Neural crest cell (in vitro differentiated cells): Measurements from ENCODE around the gene WDR48. TPM values are rescaled to one million over a fixed set of nuclear protein-coding genes. Genes with fewer than 3 reads are reported as not detected.

Source experiments
- DNase-seq: peaks from one replicate; pipeline ENCODE4 v3.0.0; 2021; ENCODE audit warnings: low read depth, mixed read lengths, low spot score
- H3K27ac Mint-ChIP-seq: one replicate; pipeline ENCODE4 v1.8.0; 2021; ENCODE audit warnings: mild to moderate bottlenecking, mixed read lengths; ENCODE audit not compliant: unreplicated experiment
- H3K27me3 Mint-ChIP-seq: 2 replicates; pipeline ENCODE4 v1.8.0; 2021; ENCODE audit warnings: low read depth, mild to moderate bottlenecking, mixed read lengths
- H3K36me3 Mint-ChIP-seq: 2 replicates; pipeline ENCODE4 v1.8.0; 2021; ENCODE audit warnings: low read depth, mild to moderate bottlenecking, mixed read lengths
- H3K4me1 Mint-ChIP-seq: 2 replicates; pipeline ENCODE4 v1.8.0; 2021; ENCODE audit warnings: mixed read lengths
- H3K4me3 Mint-ChIP-seq: one replicate; pipeline ENCODE4 v1.8.0; 2021; ENCODE audit warnings: mild to moderate bottlenecking, mixed read lengths
- H3K9me3 Mint-ChIP-seq: 2 replicates; pipeline ENCODE4 v1.8.0; 2021; ENCODE audit warnings: mixed read lengths
- total RNA-seq: library from RNA; stranded (reverse); gene quantifications from 2 replicates; pipeline ENCODE4 v1.2.1, GENCODE V29; 2021
- TF ChIP-seq, protein P1 (sequence below): fragments of 200-600 bp; sonication (generic); conservative IDR thresholded peaks from 2 replicates; pipeline ENCODE4 v1.5.0; 2021; ENCODE audit warnings: antibody characterized with exemption, mild to moderate bottlenecking

WDR48 gene
- total RNA-seq, 1 donor from 2014 or later = 44.7 TPM

DNA sequence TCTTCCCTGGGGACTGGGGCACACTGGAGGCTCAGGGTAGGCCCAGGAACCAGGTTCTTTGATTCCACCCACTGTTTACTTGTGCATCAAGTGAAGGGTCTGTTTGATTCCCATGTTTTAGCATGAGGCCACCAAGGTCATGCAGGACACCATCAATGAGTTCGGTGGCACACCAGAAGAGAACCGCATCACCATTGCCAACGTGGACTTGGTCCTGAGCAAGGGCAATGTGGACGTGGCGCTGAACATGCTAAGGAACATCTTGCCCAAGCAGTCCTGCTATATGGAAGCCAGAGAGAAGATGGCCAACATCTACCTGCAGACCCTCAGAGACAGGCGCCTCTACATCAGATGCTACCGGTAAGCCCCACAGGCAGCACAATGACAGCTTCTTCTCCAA is 77.1 kb downstream of the WDR48 start:
- Mint-ChIP-seq H3K9me3 (no peaks in the 10 kb centered on the region), H3K36me3 (no peaks in the 10 kb centered on the region), H3K27ac (no peak overlapping the region), H3K4me3 (no peak overlapping the region), H3K27me3 (no peaks in the 10 kb centered on the region), H3K4me1 (peaks cover 8% of the 10 kb centered on the region)
- TF ChIP-seq, protein P1, sequence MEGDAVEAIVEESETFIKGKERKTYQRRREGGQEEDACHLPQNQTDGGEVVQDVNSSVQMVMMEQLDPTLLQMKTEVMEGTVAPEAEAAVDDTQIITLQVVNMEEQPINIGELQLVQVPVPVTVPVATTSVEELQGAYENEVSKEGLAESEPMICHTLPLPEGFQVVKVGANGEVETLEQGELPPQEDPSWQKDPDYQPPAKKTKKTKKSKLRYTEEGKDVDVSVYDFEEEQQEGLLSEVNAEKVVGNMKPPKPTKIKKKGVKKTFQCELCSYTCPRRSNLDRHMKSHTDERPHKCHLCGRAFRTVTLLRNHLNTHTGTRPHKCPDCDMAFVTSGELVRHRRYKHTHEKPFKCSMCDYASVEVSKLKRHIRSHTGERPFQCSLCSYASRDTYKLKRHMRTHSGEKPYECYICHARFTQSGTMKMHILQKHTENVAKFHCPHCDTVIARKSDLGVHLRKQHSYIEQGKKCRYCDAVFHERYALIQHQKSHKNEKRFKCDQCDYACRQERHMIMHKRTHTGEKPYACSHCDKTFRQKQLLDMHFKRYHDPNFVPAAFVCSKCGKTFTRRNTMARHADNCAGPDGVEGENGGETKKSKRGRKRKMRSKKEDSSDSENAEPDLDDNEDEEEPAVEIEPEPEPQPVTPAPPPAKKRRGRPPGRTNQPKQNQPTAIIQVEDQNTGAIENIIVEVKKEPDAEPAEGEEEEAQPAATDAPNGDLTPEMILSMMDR = no peak
- DNase-seq = no peak

DNA sequence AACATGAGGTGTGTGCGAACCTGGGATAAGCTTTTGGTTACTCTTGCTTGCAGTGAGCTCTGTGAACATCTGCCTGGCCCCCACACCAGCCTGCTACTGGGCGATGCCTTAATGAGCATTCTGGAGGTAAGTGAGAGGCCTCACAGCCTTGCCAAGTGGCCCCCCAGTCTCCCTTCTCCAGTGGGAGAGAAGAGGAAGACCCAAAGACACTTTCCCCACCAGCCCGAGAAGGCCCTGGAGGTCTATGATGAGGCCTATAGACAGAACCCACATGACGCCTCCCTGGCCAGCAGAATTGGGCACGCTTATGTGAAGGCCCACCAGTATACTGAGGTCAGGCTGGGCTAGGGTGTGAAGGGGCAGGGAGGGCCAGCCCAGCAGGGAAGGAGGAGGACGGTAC is 78.2 kb downstream of the WDR48 start:
- H3K27ac Mint-ChIP-seq = no peak overlapping the region
- H3K27me3 Mint-ChIP-seq = no peaks in the 10 kb centered on the region
- no peak overlapping the region for H3K4me3 Mint-ChIP-seq
- TF ChIP-seq, protein P1 = no peak
- H3K36me3 Mint-ChIP-seq = no peaks in the 10 kb centered on the region
- no peak for DNase-seq
- H3K4me1 Mint-ChIP-seq = peaks cover 8% of the 10 kb centered on the region
- no peaks in the 10 kb centered on the region for H3K9me3 Mint-ChIP-seq

DNA sequence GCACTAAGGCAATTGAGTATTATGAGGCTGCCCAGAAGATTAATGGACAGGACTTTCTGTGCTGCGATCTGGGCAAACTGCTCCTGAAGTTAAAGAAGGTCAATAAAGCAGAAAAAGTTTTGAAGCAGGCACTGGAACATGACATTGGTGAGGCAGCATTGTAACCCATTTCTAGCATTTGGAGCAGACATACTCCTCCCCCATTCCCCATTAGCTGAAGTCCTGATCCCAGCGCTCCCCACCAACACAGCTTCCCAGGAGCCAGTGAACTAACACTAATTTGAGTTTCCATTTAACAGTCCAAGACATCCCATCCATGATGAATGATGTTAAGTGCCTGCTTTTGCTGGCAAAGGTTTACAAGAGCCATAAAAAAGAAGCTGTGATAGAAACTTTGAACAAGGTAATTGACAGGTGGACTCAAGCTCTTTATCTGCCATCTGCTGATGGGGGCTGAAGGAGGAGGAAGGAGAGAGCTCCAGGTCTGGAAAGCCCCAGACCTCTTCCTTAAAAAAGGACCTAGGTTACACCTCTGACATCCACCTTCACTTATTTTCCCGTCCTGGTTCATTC is 79.0 kb downstream of the WDR48 start:
- Mint-ChIP-seq H3K27ac (no peak overlapping the region), H3K36me3 (no peaks in the 10 kb centered on the region), H3K27me3 (no peaks in the 10 kb centered on the region), H3K4me1 (peaks cover 8% of the 10 kb centered on the region), H3K4me3 (no peak overlapping the region), H3K9me3 (no peaks in the 10 kb centered on the region)
- DNase-seq = no peak
- TF ChIP-seq, protein P1 = no peak

DNA sequence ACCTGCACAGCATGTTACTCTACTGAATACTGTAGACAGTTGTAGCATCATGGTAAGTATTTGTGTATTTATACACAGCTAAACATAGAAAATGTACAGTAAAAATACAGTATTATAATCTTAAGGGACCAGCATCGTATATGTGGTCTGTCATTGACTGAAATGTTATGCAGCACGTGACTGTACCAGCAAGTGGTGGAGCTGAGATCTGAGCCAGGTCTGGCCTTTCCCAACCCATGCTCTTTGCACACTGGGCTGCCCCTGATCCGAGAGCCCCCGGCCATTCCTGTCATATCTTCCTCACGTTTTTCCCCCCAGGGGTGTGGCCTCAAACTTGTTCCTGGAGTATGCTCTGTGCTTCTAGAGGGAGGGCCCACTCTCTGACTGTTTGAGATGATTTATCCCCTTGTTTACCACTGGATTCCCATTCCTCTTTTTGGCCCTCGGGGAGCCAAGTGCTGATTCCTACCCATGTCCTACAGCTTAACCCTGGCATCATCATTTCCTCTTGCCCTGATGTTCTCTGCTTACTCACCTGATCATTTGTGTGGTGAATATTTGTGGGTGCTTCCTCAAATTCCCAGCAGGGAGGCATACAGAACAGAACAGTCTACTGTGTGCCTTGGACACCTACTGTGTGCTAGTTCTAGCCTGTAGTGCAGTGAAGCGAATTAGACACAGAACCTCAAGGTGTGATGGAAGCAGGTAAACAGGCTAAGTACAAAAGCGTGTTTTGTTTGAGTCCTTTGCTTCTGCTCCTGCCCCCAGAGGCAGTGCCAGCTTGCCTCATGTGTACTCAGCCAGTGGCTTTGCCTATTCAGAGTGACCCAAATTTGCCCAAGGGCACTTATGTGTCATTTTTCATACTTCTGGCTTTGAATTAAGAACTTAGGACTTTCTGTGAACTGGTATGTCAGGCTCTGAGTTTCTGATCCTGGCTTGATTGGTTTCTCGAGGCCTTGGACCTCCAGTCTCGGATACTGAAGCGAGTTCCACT is 80.6 kb downstream of the WDR48 start:
- peaks cover 8% of the 10 kb centered on the region for H3K4me1 Mint-ChIP-seq
- no peak overlapping the region for H3K4me3 Mint-ChIP-seq
- H3K27me3 Mint-ChIP-seq = no peaks in the 10 kb centered on the region
- TF ChIP-seq, protein P1 = no peak
- no peaks in the 10 kb centered on the region for H3K36me3 Mint-ChIP-seq
- no peak for DNase-seq
- no peaks in the 10 kb centered on the region for H3K9me3 Mint-ChIP-seq
- no peak overlapping the region for H3K27ac Mint-ChIP-seq

DNA sequence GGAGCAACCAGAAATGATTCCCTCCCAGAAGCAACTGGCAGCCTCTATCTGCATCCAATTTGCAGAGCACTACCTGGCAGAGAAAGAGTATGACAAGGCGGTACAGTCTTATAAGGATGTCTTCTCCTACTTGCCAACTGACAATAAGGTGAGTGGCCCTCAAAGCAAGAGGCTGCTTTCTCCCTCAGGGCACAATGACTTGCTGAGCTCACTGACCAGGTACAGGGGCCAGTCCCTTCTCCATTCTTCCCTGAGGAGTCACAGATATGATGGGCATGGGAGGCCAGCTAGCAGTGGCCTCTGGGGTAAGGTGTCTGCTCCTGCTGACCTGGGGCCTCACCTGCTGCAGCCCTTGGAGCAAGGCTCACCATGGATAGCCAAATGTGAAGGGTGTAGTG is 81.3 kb downstream of the WDR48 start:
- H3K9me3 Mint-ChIP-seq = no peaks in the 10 kb centered on the region
- TF ChIP-seq, protein P1 = no peak
- no peak overlapping the region for H3K27ac Mint-ChIP-seq

More for the DNA sequence above, 81.3 kb downstream of the WDR48 start:
- Mint-ChIP-seq H3K4me3 (no peak overlapping the region), H3K27me3 (no peaks in the 10 kb centered on the region), H3K4me1 (peaks cover 8% of the 10 kb centered on the region), H3K36me3 (no peaks in the 10 kb centered on the region)
- no peak for DNase-seq
